H9 (cell line): ENCODE data around the gene IER2. TPM values are rescaled to one million over a fixed set of nuclear protein-coding genes. Genes with fewer than 3 reads are reported as not detected.
"Not testable (repeated sequence)": the region's sequence is repeated elsewhere in the genome, so short reads cannot be mapped to it uniquely, and the experiment has no call there.

ENCODE experiments used
- DNase-seq: peaks from one replicate; pipeline ENCODE4 v3.0.0-alpha.2; 2017
- H2AFZ ChIP-seq: one replicate; pipeline ENCODE4 v1.6.1; 2013; ENCODE audit warnings: mild to moderate bottlenecking, low read length, control low read depth, moderate library complexity
- H2AK5ac ChIP-seq: 2 replicates; pipeline ENCODE4 v1.6.1; 2013; ENCODE audit warnings: low read length, control low read depth, mixed read lengths; ENCODE audit not compliant: insufficient read length
- H2BK120ac ChIP-seq: one replicate; pipeline ENCODE4 v1.6.1; 2013; ENCODE audit warnings: low read depth, mild to moderate bottlenecking, low read length, control low read depth, inconsistent platforms; ENCODE audit not compliant: poor library complexity, severe bottlenecking
- H2BK12ac ChIP-seq: 2 replicates; pipeline ENCODE4 v1.6.1; 2013; ENCODE audit warnings: low read length, control low read depth, mixed read lengths, low read depth; ENCODE audit not compliant: insufficient read length
- H2BK15ac ChIP-seq: 2 replicates; pipeline ENCODE4 v1.6.1; 2013; ENCODE audit warnings: low read depth, low read length, control low read depth
- H2BK20ac ChIP-seq: one replicate; pipeline ENCODE4 v1.6.1; 2013; ENCODE audit warnings: low read depth, mild to moderate bottlenecking, low read length, control low read depth, inconsistent platforms; ENCODE audit not compliant: poor library complexity, severe bottlenecking
- H2BK5ac ChIP-seq: 2 replicates; pipeline ENCODE4 v1.6.1; 2013; ENCODE audit warnings: low read length, control low read depth, mixed read lengths; ENCODE audit not compliant: insufficient read length
- H3K14ac ChIP-seq: 2 replicates; pipeline ENCODE4 v1.6.1; 2013; ENCODE audit warnings: low read length, control low read depth; ENCODE audit not compliant: insufficient read depth
- H3K18ac ChIP-seq: 2 replicates; pipeline ENCODE4 v1.6.1; 2013; ENCODE audit warnings: low read depth, mild to moderate bottlenecking, mixed read lengths, low read length, control low read depth; ENCODE audit not compliant: insufficient read length
- H3K23ac ChIP-seq: 2 replicates; pipeline ENCODE4 v1.6.1; 2013; ENCODE audit warnings: low read length, control low read depth, mixed read lengths, low read depth; ENCODE audit not compliant: insufficient read length
- H3K23me2 ChIP-seq: 2 replicates; pipeline ENCODE4 v1.6.1; 2013; ENCODE audit warnings: low read depth, mild to moderate bottlenecking, mixed read lengths, low read length, control low read depth; ENCODE audit not compliant: insufficient read length, poor library complexity, severe bottlenecking
- H3K27ac ChIP-seq: 2 replicates; pipeline ENCODE4 v1.5.1; 2013; ENCODE audit warnings: low read length, control low read depth, mixed read lengths, low read depth; ENCODE audit not compliant: insufficient read length
- H3K27me3 ChIP-seq: 2 replicates; pipeline ENCODE4 v1.6.1; 2013; ENCODE audit warnings: low read length, control low read depth, inconsistent platforms; ENCODE audit not compliant: insufficient read depth
- H3K4ac ChIP-seq: 2 replicates; pipeline ENCODE4 v1.6.1; 2013; ENCODE audit warnings: low read depth, mild to moderate bottlenecking, control low read depth, inconsistent platforms, low read length, moderate library complexity
- H3K4me1 ChIP-seq: 2 replicates; pipeline ENCODE4 v1.6.1; 2013; ENCODE audit warnings: low read length, control low read depth, inconsistent platforms; ENCODE audit not compliant: insufficient read depth
- H3K4me2 ChIP-seq: 2 replicates; pipeline ENCODE4 v1.6.1; 2013; ENCODE audit warnings: low read length, control low read depth, mixed read lengths; ENCODE audit not compliant: insufficient read length, insufficient read depth
- H3K56ac ChIP-seq: 2 replicates; pipeline ENCODE4 v1.6.1; 2013; ENCODE audit warnings: low read depth, mild to moderate bottlenecking, mixed read lengths, low read length, control low read depth; ENCODE audit not compliant: insufficient read length
- H3K79me1 ChIP-seq: 2 replicates; pipeline ENCODE4 v1.6.1; 2013; ENCODE audit warnings: low read depth, mild to moderate bottlenecking, moderate library complexity, low read length, control low read depth, inconsistent platforms; ENCODE audit not compliant: insufficient read depth, poor library complexity, severe bottlenecking
- H3K79me2 ChIP-seq: 2 replicates; pipeline ENCODE4 v1.6.1; 2013; ENCODE audit warnings: low read length, control low read depth, inconsistent platforms; ENCODE audit not compliant: insufficient read depth
- H3K9ac ChIP-seq: 2 replicates; pipeline ENCODE4 v1.6.1; 2013; ENCODE audit warnings: low read length, control low read depth, mixed read lengths; ENCODE audit not compliant: insufficient read length; ENCODE audit errors: extremely low read depth
- H3K9me3 ChIP-seq: one replicate; pipeline ENCODE4 v1.6.1; 2013; ENCODE audit warnings: low read depth, low read length, inconsistent platforms; ENCODE audit not compliant: control insufficient read depth
- H3T11ph ChIP-seq: one replicate; pipeline ENCODE4 v1.6.1; 2013; ENCODE audit warnings: mild to moderate bottlenecking, low read length, control low read depth, inconsistent platforms
- H4K20me1 ChIP-seq: one replicate; pipeline ENCODE4 v1.6.1; 2013; ENCODE audit not compliant: control insufficient read depth, insufficient read length, insufficient read depth
- H4K5ac ChIP-seq: 2 replicates; pipeline ENCODE4 v1.6.1; 2013; ENCODE audit warnings: low read depth, mild to moderate bottlenecking, mixed read lengths, low read length, control low read depth; ENCODE audit not compliant: insufficient read length
- H4K8ac ChIP-seq: replicated peaks from 2 replicates; pipeline ENCODE4 v1.6.1; 2013; ENCODE audit warnings: low read length, control low read depth, mixed read lengths, low read depth; ENCODE audit not compliant: insufficient read length
- H4K91ac ChIP-seq: 2 replicates; pipeline ENCODE4 v1.6.1; 2013; ENCODE audit warnings: low read depth, mild to moderate bottlenecking, moderate library complexity, mixed read lengths, low read length, control low read depth; ENCODE audit not compliant: insufficient read length
- H3K27ac Mint-ChIP-seq, 3 experiments: 2 replicates in 2 of 3; 3 replicates in 1 of 3; pipeline ENCODE4 v1.8.0; 2020 to 2021; ENCODE audit warnings: mixed read lengths in 3 of 3, mild to moderate bottlenecking in 1 of 3, moderate library complexity in 1 of 3
- H3K27me3 Mint-ChIP-seq: 2 replicates; pipeline ENCODE4 v1.8.0; 2021; ENCODE audit warnings: low read depth, mild to moderate bottlenecking, moderate library complexity, mixed read lengths
- H3K36me3 Mint-ChIP-seq, 3 experiments: 2 replicates in 2 of 3; 3 replicates in 1 of 3; pipeline ENCODE4 v1.8.0; 2020 to 2021; ENCODE audit warnings: low read depth in 3 of 3, mixed read lengths in 3 of 3; ENCODE audit not compliant: insufficient read depth in 1 of 3
- H3K4me1 Mint-ChIP-seq, 2 experiments: 2 replicates each; pipeline ENCODE4 v1.8.0; 2020; ENCODE audit warnings: mixed read lengths in 2 of 2
- H3K4me3 Mint-ChIP-seq, 2 experiments: 2 replicates in 1 of 2; 3 replicates in 1 of 2; pipeline ENCODE4 v1.8.0; 2020 to 2021; ENCODE audit warnings: mild to moderate bottlenecking in 2 of 2, mixed read lengths in 2 of 2, moderate library complexity in 1 of 2
- H3K9me3 Mint-ChIP-seq, 2 experiments: 2 replicates in 1 of 2; 3 replicates in 1 of 2; pipeline ENCODE4 v1.8.0; 2020; ENCODE audit warnings: mild to moderate bottlenecking in 2 of 2, mixed read lengths in 2 of 2, moderate library complexity in 1 of 2
- CTCF ChIP-seq: fragments of 200-600 bp; sonication (generic); conservative IDR thresholded peaks from 3 replicates; pipeline ENCODE4 v1.8.0; 2021; ENCODE audit warnings: antibody characterized with exemption, mild to moderate bottlenecking
- WGBS: extraction: QIAGEN DNeasy Blood & Tissue Kit; methylation state at CpG from one replicate; pipeline ENCODE4 v1.1.7; 2013; ENCODE audit warnings: missing lambda C conversion rate, low lambda C conversion rate, mixed read lengths; ENCODE audit not compliant: insufficient read length; ENCODE audit errors: extremely low coverage; 5-methylcytosine and 5-hydroxymethylcytosine counted together
- total RNA-seq: library from RNA; stranded (reverse); gene quantifications from 2 replicates; pipeline ENCODE4 v1.2.1, GENCODE V29; 2021

The IER2 gene
- total RNA-seq, 1 experiment from 2014 or later: 160 TPM

GRCh38 chr19:13165162-13165997, 15.2 kb downstream of the IER2 start:
- no peaks in the 10 kb centered on the region for H3K9me3 Mint-ChIP-seq
- Histone ChIP-seq H3K9me3 (no peaks in the 10 kb centered on the region), H3K27me3 (no peaks in the 10 kb centered on the region), H3K4me2 (peak overlapping the region; percentile 51), H2BK5ac (no peak overlapping the region), H2AK5ac (no peak overlapping the region), H3K23ac (no peak overlapping the region), H3T11ph (no peak overlapping the region), H4K91ac (no peak overlapping the region), H3K79me2 (no peaks in the 10 kb centered on the region), H4K5ac (no peak overlapping the region), H3K14ac (peak overlapping the region; percentile 23; the same call in 1 of the 2 replicates), H4K20me1 (no peaks in the 10 kb centered on the region), H2BK20ac (no peak overlapping the region), H3K56ac (no peak overlapping the region), H2BK15ac (no peak overlapping the region), H3K4ac (no peak overlapping the region; the same call in 1 of the 2 replicates), H3K9ac (peak overlapping the region; percentile 5), H3K79me1 (no peaks in the 10 kb centered on the region), H3K4me1 (peaks cover 7% of the 10 kb centered on the region; the same call in 1 of the 2 replicates), H2BK120ac (no peak overlapping the region), H3K18ac (peak overlapping the region; percentile 78), H2BK12ac (no peak overlapping the region), H3K27ac (peak overlapping the region; percentile 84), H2AFZ (no peak overlapping the region), H3K23me2 (peaks cover 15% of the 10 kb centered on the region), H4K8ac (no peak overlapping the region)
- H3K4me1 Mint-ChIP-seq: peaks cover 43 to 48% of the 10 kb centered on the region in 2 experiments
- peak overlapping the region; percentile 100 for H3K27ac Mint-ChIP-seq
- no CpG with 5 or more reads among the region's 19 CpGs for WGBS
- DNase-seq: no peak
- no peaks in the 10 kb centered on the region for H3K27me3 Mint-ChIP-seq
- peak overlapping the region; percentile 64 to 81; a peak in 4 of 5 replicates for H3K4me3 Mint-ChIP-seq
- TF ChIP-seq CTCF: no peak
- peaks cover 0 to 2% (median 0%) of the 10 kb centered on the region in 3 experiments; a peak in 1 of 7 replicates for H3K36me3 Mint-ChIP-seq

GRCh38 chr19:13166151-13166550, 15.9 kb downstream of the IER2 start:
- not testable (repeated sequence) for DNase-seq, H4K20me1 ChIP-seq, H2BK20ac ChIP-seq, H3K79me2 ChIP-seq, H4K91ac ChIP-seq, H4K5ac ChIP-seq, H3K27ac ChIP-seq, H3K9ac ChIP-seq, H3K9me3 Mint-ChIP-seq, H3K4me1 ChIP-seq, H3K27me3 ChIP-seq, H3K4me2 ChIP-seq, H3K79me1 ChIP-seq, H3K9me3 ChIP-seq, H2BK5ac ChIP-seq, H2BK15ac ChIP-seq, H3K36me3 Mint-ChIP-seq, H3T11ph ChIP-seq, H3K56ac ChIP-seq, H3K23ac ChIP-seq, H3K14ac ChIP-seq, H3K4ac ChIP-seq, H2AFZ ChIP-seq, H3K18ac ChIP-seq, H2BK12ac ChIP-seq, H2BK120ac ChIP-seq, H4K8ac ChIP-seq, H3K27me3 Mint-ChIP-seq, H2AK5ac ChIP-seq
- WGBS: no CpG with 5 or more reads among the region's 3 CpGs
- Mint-ChIP-seq H3K27ac (peak overlapping the region in 2 of 3 experiments; percentile 100; a peak in 3 of 7 replicates), H3K4me3 (peak overlapping the region in 1 of 2 experiments; percentile 46; a peak in 2 of 5 replicates), H3K4me1 (peaks cover 41 to 49% of the 10 kb centered on the region in 2 experiments)
- peaks cover 15% of the 10 kb centered on the region for H3K23me2 ChIP-seq
